ENCODE results near the gene CFAP299.

Gene CFAP299

DNA sequence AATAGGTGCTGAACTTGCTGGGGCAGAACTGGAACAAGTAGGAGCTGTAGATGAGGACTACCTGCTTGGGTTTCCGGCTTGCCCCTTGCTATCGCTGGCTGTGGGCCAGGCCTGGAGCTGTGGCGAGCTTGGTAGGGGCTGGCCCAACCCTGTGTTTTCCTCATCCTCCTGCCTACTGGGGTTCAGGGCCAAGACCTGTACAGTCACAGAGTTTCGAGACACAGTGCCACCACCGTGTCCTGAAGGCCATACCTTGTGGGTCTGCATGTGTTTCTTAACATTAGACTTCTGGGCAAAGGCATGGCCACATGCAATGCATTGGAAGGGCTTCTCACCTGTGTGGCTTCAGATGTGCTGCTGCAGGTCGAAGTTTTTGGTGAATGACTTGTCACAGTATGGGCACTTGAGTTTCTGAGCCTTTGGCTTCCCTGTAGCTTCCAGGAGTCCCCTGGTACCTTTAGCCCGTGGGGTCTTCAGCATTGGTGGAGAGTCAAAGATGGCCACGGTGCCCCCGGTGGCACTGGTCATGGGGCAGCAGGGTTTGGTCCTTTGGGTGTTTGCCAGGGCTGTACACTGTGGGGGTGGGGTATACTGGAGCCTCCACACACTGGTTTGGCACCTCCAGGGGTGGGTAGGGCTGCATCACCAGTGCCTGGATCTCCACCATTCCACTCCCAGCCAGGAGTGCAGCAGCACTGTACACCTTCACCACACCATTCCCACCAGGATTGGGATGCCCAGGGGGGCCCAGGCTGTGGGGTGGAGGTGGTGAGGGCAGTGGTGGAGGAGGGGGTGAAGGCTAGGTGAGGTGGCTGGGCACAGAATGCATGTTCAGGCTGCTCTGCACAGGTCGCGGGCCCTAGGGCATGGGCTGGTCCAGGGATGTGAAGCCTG lies 52.1 kb downstream of the CFAP299 start:
- no peak for DNase-seq (ENCODE audit: low read depth in 1 of 2, low spot score in 1 of 2)

DNA sequence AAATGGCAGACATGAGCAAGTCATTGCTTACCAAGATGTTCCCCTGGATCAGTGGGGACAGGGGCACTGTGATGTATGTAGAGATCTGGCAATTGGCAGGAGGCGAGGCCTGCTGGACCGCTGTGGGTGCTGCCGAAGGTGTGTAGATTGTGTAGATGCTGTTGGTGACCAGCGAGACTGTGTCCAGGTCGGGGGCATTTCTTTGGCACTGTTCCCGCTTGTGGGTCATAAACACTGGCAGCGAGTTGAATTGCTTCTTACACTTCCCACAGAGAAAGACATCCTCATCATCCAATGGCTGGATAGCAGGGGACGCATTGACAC lies 52.7 kb downstream of the CFAP299 start:
- no peak for DNase-seq (ENCODE audit: low read depth in 1 of 2, low spot score in 1 of 2)

DNA sequence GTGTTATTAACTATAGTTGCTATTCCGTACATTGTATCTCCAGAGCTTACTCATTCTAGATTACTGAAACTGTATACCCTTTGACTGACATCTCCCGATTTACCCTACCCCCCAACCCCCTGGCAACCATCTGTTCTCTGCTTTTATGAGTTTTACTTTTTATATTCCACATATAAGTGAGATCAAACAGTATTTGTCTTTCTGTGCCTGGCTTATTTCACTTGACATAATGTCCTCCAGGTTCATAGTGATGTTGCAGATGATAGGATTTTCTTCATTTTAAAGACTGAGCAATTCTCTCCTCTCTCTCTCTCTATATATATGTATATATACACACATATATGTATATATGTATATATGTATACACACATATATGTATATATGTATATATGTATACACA lies 54.6 kb downstream of the CFAP299 start:
- DNase-seq (ENCODE audit: low read depth in 1 of 2, low spot score in 1 of 2) = no peak

DNA sequence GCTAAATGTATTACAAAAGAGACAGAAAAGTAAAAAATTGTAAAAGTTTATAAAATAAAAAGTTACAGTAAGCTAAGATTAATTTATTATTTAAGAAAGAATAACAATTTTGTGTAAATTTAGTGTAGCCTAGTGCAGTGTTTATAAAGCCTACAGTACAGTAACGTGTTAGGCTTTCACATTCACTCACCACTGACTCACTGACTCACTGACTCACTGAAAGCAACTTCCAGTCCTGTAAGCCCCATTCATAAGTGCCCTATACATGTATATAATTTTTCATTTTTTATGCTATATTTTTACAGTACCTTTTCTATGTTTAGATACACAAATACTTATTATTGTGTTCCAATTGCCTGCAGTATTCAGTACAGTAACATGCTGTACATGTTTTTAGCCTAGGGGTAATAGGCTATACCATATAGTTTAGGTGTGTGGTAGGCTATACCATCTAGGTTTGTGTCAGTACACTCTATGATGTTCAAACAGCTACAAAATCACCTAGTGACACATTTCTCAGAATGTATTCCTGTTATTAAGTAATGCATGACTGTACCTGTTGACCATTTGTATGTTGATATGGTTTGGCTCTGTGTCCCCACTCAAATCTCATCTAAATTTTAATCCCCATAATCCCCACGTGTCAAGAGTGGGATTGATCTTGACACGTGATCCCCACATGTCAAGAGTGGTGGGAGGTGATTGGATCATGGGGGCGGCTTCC lies 57.9 kb downstream of the CFAP299 start:
- no peak for DNase-seq (ENCODE audit: low read depth in 1 of 2, low spot score in 1 of 2)

DNA sequence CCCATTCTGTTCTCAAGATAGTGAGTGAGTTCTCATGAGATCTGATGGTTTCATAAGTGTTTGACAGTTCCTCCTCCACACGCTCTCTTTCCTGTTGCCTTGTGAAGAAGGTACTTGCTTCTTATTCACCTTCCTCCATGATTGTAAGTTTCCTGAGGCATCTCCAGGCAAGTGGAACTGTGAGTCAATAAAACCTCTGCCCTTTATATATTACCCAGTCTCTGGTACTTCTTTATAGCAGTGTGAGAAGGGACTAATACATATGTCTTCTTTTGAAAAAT lies 58.4 kb downstream of the CFAP299 start:
- DNase-seq (ENCODE audit: low read depth in 1 of 2, low spot score in 1 of 2) = no peak

DNA sequence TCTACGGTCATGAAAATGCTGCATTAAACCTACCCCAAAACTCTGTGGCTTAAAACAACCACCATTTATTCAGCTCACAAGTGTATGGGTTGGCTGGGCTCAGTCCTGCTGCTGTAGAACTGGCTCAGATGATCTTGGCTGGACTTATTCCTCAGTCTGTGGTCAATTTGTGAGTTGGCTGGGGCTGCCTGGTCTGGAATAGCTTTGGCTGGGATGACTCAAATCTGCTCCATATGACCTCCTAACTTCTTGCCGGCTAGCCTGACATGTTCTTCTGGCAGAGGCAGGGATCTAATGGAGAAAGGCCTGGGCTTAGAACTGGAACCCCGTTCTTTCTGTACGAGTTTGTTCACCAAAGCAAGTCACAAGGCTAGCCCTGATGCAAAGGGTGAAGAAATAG lies 71.7 kb downstream of the CFAP299 start:
- no peak for DNase-seq (ENCODE audit: low read depth in 1 of 2, low spot score in 1 of 2)

DNA sequence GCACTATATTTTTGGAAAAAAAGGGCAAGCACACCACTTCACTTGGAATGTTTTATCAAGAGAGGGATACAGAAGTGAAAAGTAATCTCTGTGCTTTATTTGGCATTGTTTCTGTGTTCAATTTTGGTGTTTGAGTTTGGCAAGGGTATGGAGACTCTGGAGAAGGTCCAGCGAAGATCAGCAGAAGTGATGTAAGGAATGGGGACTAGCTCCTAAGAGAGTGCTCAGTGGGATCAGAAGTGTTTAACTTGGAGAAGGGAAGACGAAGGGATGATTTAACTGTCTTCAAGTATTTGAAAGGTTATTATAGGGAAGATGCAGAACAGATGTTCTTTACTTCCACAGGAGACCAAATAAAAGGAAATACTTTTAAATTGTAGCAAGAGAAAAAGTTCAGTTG lies 74.3 kb downstream of the CFAP299 start:
- no peak for DNase-seq (ENCODE audit: low read depth in 1 of 2, low spot score in 1 of 2)

DNA sequence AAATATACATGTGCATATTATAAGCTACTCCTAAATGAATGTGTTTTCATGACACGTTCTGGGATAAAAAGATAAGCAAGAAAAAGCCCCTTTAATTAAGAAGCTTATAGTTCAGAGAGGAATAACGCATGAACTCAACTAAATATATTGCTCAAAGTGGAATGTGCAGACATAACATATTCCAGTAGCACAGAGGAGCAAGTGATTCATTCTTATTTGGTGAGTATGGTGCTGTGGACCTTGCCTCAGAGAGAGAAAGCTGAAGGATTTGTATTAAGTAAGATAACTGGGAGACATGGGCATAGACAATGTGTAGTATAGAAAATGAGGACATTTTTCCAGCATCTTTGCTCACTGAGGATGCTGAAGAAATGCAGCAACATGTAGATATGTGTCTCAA lies 76.8 kb downstream of the CFAP299 start:
- DNase-seq (ENCODE audit: low read depth in 1 of 2, low spot score in 1 of 2) = no peak

DNA sequence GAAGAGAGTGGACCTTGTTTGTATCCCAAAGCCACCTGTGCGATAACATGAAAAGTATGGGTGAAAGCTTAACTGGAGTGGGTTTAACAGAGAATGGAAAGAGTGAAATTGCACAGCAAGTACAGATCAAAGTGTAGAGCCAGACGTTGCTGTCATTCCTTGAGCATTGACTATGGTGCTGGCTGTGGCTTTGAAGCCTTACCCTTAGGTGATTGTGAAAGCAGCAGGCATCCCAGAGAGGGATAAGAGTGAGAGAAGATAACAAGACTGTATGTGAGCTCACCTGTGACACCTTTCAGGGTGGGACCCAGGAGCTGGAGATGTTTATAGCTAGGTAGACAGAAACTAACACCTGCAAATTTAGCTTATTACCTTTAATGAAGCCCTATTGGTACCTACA lies 77.6 kb downstream of the CFAP299 start:
- no peak for DNase-seq (ENCODE audit: low read depth in 1 of 2, low spot score in 1 of 2)

DNA sequence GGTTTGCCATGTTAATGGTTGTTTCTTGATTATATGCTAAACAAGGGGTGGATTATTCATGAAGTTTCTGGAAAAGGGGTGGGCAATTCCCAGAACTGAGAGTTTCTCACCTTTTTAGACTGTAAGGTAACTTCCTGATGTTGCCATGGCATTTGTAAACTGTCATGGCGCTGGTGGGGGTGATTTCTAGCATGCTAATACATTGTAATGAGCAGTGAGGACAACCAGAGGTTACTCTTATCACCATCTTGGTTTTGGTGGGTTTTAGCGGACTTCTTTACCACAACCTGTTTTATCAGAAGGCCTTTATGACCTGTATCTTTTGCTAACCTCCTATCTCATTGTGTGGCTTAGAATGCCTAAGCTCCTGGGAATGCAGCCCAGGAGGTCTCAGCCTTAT lies 81.5 kb downstream of the CFAP299 start:
- DNase-seq (ENCODE audit: low read depth in 1 of 2, low spot score in 1 of 2) = no peak

DNA sequence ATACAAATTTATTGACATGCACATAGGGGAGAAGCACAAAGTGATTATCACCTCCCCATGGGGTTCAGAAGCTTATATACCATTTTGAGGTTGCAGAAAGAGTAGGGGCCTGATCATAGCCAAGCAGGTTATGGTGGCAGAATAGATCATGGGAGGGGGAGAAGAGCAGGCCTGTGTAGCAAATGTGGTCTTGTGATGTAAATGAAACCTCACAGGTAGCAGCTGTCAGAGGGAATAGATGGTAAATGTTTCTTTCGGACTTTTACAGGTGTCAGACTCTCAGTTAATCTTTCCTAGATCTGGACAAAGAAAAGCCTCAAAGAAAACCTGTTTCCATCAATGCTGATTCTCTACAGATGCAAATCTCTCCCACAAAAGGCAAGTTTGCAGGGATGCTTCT lies 84.4 kb downstream of the CFAP299 start:
- no peak for DNase-seq (ENCODE audit: low read depth in 1 of 2, low spot score in 1 of 2)

DNA sequence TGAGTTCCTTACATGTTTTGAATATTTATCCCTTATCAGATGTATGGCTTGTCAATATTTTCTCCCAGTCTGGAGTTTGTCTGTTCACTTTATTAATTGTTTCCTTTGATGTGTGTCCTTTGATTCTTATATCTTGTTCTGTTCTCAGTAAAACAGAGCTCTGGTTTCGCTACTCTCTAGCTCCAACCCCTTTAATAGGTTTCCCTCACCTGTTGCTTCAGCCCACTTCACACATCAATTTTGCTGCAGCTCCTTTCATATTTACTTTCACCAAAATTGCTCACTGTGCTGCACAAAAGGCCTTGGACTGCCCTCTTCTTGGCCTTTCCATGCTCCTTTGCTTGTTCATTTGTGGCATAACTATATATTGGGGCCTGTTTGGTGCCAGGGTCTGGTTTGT lies 85.1 kb downstream of the CFAP299 start:
- DNase-seq (ENCODE audit: low read depth in 1 of 2, low spot score in 1 of 2) = no peak

DNA sequence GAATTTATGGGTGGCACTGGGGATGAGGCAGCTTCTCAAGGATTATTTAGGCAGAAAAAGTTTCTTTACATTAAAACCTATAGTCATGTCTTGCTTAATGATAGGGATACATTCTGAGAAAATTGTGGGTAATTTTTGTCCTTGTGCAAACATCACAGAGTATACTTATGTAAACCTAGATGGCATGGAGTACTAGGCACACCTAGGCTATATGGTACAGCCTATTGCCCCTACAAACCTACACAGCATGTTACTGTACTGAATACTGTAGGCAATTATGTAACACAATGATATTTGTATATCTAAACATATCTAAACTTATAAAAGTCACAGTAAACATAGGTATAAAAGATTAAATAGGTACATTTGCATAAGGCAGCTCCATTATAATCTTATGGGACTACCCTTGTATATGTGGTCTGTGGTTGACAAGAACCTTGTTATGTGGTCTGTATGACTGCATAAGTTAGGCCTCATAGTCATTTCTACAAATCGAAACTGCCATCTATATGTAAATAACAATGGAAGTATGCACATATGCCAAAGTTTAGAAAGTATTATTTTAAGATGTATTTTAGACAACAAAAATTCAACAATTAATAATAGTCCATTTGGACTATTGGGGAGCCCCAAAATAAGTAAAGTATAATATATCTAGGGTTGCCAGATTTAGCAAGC lies 87.3 kb downstream of the CFAP299 start:
- no peak for DNase-seq (ENCODE audit: low read depth in 1 of 2, low spot score in 1 of 2)

DNA sequence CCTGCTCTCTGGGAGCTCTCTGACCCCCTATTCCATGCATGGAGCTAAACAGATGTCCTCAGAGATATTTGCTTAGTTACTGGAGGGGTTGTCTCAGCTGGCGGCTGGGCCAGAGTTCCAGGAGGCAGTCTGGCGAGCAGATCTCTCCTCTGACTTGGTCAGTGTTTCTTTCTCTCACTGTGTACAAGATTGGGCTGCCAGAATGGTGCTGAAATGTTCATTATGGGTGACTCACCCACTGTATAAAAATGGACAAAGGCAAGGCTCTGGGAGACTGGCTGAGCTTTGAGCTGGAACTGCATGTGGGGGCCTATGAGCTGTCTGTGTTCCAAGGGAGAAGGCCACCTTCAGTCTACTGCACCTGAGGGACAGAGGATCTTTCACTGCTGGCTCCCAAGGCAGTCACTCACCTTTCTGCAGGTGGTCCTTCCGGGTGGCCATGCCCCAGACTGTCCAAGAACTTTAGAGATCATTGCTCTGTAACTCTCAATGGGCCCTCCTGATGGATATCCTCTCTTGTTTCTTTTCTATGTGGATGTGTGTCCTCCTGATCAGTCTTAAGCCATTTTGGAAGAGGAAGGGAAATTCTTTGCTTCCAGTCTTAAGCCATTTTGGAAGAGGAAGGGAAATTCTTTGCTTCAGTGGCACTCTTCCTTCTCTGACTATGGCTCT lies 88.2 kb downstream of the CFAP299 start:
- DNase-seq (ENCODE audit: low read depth in 1 of 2, low spot score in 1 of 2) = no peak

DNA sequence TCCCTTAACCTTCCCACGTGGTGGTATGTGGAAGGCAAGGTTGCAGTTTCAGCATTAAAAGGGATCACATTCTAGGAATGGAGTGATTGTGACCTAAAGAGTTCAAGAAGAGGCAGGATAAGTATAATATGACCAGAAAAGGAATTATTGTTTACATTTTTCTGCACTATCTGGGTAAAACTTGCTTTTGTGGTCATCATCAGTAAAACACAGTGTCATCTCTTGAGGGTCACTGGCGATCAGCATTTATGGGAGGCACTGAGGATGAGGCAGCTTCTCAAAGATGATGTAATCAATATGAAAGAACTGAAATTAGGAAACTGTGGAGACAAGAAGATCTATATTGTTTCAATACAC lies 88.7 kb downstream of the CFAP299 start:
- DNase-seq (ENCODE audit: low read depth in 1 of 2, low spot score in 1 of 2) = no peak

DNA sequence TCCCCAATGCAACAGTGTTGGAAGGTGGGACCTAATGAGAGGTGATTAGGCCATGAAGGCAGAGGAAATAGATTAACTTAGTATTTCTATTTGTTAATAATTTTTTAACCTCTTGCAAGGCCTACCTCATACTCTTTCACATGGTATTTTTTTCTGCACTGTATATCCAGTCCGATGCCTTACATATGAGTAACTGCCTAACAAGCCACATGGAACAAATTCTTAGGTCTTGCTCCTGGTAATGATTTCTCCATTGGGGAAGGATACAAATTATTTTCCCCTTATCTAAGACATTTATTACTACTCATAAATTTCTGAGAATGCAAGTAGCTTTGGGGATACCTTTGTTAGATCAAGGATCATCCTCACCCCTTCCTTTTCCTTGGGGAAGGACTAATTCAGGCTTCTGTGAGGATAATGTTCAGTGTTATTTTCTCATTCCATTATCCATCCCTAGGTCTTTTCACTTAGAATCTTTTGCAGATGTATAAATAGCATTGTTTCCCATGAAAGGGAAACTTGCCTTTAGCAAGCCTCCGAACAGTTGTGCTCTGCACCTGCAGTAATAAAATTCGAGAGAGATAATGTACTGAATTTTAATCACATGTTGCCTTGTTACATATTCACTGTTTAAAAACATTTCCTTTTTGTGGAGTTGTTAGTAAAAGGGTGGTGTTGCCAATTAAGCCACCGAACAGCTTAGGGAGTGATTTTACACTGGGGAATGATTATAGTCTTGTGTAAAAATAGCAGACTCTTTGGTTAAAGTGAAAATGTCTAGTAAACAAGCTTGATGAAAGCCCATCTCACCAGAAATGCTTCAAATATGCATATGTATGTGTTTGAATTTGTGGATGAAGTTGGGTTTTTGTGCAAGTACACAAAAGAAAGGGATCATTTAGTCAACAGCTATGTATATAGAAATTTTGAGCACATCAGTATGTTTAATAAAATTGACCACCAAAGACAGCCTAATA lies 89.9 kb downstream of the CFAP299 start:
- no peak for DNase-seq (ENCODE audit: low read depth in 1 of 2, low spot score in 1 of 2)

DNA sequence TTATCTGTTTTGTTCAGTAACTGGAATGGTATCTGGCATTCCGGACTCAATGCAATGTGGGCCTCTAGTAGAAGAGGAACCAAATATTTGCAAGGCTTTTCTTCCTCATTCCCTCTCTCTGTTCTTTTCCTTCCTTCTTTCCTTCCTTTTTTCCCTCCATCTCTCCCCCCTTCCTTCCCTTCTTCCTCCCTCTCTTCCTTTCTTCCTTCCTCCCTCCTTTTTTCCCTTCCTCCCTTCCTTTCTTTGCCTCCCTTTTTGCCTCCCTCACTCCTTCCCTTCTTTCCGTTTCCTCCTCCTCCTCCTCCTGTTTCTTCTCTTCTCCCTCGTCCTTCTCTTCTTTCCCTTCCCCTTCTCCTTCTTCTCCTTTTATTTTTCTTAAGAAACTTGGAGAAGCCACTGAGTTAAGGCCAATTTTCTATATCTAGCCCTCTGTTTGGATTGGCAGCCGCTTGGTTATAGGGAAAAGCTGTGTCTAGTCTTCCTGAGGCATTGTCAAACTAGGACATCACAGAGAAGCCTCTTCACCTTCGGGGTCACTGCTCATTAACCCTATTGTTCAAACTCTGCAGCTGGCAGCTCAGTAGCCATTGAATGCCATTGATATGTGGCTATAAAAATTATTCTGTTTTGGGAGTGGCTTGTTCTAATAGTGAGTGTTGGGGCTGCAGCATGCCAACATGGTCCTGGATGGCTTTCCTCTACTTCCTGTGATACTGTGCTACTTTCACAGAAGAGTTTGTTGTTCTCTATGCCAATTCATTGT lies 95.9 kb downstream of the CFAP299 start:
- no peak for DNase-seq (ENCODE audit: low read depth in 1 of 2, low spot score in 1 of 2)

DNA sequence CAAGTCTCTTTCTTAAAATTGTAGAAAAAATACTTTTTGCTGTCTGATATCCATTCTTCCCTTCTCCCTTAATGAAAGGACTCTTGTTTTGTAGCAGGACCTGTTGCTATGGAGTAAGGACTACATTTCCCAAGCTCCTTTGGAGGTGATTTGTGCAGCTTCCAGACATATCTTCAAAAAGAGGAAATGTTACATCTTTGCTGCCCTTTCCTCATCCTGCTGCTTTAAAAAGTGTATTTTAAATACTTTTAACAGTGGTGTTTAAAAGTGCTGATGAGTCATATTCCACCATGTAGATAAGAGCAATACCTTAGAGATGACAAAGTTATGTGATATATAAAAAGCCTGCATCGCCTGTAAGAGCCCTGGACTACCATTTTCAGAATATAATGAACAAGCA lies 98.7 kb downstream of the CFAP299 start:
- no peak for DNase-seq (ENCODE audit: low read depth in 1 of 2, low spot score in 1 of 2)

DNA sequence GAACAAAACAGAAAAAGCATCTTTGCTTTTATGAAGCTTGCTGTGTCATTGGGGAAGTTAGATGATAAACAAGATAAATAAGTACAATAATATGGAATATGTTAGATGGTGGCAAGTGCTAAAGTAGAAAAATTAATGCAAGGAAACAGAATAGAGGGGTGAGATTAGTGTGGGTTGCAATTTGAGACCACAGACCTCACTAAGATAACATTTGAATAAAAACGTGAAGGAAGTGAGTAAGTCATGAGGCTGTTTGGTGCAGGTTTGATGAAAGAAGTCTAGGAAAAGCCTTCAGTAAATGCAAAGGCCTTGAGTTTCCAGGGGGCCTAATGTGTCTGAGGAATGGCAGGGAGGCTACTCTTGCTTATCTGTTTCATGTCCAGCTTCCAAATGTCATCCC lies 102.5 kb downstream of the CFAP299 start:
- no peak for DNase-seq (ENCODE audit: low read depth in 1 of 2, low spot score in 1 of 2)
